ENCODE measurements around the gene JPH3. TPM values are rescaled to one million over a fixed set of nuclear protein-coding genes. Genes with fewer than 3 reads are reported as not detected.

JPH3 gene
- polyA plus RNA-seq, 1 donor (not counting 4 experiments of a cell fraction or from before 2014, with no cell fraction given): not detected

DNA sequence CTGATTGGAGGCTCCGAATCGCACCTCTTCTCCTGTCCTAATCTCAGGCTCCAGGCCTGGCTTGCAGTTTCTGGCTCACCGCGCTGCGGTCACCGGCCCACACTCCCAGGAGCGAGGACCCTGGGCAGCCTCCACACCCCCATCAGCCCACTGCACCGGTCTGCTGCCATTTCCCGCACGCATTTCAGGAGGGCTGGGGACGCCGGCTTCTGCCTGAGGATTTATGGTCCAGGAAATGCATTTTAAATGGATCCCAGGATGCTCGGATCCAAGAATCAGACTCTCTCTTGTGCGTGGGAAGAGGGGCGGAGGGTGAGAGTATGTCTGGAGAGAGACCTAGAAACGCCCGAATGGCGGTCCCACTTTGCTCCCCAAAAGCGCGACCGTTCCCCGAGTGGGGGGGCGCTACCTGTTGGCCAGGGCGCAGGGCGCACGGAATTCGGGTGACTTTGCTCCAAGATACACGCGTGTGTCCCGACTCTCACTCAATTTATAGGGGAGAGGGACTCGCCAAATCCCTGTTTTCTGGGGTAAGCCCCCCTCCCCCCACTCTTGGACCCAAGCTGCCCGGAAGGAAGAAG lies 817 bp upstream of the JPH3 start:
- Histone ChIP-seq H3K79me2 (ENCODE audit: control insufficient read depth, insufficient read depth, low read length) (no peaks in the 10 kb centered on the region), H3K9ac (ENCODE audit: control insufficient read depth, extremely low read depth, insufficient read depth, low read length) (no peak overlapping the region), H3K9me3 (ENCODE audit: control insufficient read depth, low read depth, low read length) (no peaks in the 10 kb centered on the region), H3K27me3 (ENCODE audit: control insufficient read depth, extremely low read depth, insufficient read depth, low read length) (peaks cover 72% of the 10 kb centered on the region), H3K4me3 (ENCODE audit: control insufficient read depth in 2 of 3, extremely low read depth in 1 of 3, insufficient read depth in 2 of 3, low read depth in 1 of 3, low read length in 3 of 3) (no peak overlapping the region), H3K36me3 (ENCODE audit: control insufficient read depth in 2 of 2, extremely low read depth in 1 of 2, insufficient read depth in 2 of 2, low read length in 2 of 2) (no peaks in the 10 kb centered on the region), H3K4me2 (ENCODE audit: control insufficient read depth, extremely low read depth, insufficient read depth, low read depth, low read length) (no peak overlapping the region), H3K9me1 (ENCODE audit: control insufficient read depth, extremely low read depth, insufficient read depth, low read length) (no peaks in the 10 kb centered on the region), H2AFZ (ENCODE audit: control insufficient read depth, low read length) (no peak overlapping the region), H3K27ac (ENCODE audit: control insufficient read depth, insufficient read depth, low read length) (no peak overlapping the region), H3K4me1 (ENCODE audit: control insufficient read depth, extremely low read depth, insufficient read depth, low read length) (no peaks in the 10 kb centered on the region), H4K20me1 (ENCODE audit: control insufficient read depth, extremely low read depth, insufficient read depth, low read length) (no peaks in the 10 kb centered on the region)
- dilution Hi-C loops (cut with MboI; ENCODE audit: extremely low pct_ligation_motif_present, low sequenced_read_pairs): no loop called here
- FAIRE-seq: no peak
- DNase-seq (ENCODE audit: low read depth, low spot score): no peak
- peak; percentile 69 for TF ChIP-seq EZH2 (IDR thresholded peaks at IDR 0.05; ENCODE audit: low read length)
- TF ChIP-seq, protein P1, sequence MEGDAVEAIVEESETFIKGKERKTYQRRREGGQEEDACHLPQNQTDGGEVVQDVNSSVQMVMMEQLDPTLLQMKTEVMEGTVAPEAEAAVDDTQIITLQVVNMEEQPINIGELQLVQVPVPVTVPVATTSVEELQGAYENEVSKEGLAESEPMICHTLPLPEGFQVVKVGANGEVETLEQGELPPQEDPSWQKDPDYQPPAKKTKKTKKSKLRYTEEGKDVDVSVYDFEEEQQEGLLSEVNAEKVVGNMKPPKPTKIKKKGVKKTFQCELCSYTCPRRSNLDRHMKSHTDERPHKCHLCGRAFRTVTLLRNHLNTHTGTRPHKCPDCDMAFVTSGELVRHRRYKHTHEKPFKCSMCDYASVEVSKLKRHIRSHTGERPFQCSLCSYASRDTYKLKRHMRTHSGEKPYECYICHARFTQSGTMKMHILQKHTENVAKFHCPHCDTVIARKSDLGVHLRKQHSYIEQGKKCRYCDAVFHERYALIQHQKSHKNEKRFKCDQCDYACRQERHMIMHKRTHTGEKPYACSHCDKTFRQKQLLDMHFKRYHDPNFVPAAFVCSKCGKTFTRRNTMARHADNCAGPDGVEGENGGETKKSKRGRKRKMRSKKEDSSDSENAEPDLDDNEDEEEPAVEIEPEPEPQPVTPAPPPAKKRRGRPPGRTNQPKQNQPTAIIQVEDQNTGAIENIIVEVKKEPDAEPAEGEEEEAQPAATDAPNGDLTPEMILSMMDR (optimal IDR thresholded peaks at IDR 0.05 in 1 of 3, IDR thresholded peaks at IDR 0.05 in 1 of 3, conservative IDR thresholded peaks at IDR 0.05 in 1 of 3; ENCODE audit: extremely low read depth in 1 of 3, insufficient read depth in 2 of 3, low read length in 3 of 3): no peak

DNA sequence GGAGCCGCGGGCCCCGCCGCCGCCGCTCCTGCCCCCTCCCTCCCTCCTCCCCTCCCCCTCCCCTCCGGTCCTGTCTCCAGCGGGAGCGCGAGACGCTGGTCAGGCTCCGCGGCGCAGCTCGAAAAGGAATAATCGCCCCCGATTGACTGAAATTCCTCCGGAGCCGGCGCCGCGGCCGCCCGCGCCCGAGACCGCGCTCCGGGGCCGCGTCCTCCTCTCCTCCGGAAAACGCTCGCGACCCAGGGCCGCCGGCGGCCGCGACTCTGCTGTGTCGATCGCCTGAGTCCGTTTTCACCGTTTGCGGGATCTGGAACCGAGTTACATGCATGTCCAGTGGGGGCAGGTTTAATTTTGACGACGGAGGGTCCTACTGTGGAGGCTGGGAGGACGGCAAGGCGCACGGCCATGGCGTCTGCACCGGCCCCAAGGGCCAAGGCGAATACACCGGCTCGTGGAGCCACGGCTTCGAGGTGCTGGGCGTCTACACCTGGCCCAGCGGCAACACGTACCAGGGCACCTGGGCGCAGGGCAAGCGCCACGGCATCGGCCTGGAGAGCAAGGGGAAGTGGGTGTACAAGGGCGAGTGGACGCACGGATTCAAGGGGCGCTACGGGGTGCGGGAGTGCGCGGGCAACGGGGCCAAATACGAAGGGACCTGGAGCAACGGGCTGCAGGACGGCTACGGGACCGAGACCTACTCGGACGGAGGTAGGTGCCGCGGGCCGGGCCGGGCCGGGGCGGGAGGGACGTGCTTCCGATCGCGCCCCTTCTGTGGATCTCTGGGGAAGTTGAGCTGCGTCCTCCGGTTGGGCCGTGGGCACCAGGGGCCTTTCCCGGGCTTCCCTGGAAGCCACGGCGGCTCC lies 744 bp downstream of the JPH3 start:
- no peaks in the 10 kb centered on the region for H3K36me3 ChIP-seq (ENCODE audit: control insufficient read depth in 2 of 2, extremely low read depth in 1 of 2, insufficient read depth in 2 of 2, low read length in 2 of 2)
- H3K4me3 ChIP-seq (ENCODE audit: control insufficient read depth in 2 of 3, extremely low read depth in 1 of 3, insufficient read depth in 2 of 3, low read depth in 1 of 3, low read length in 3 of 3): no peak overlapping the region
- H3K79me2 ChIP-seq (ENCODE audit: control insufficient read depth, insufficient read depth, low read length): no peaks in the 10 kb centered on the region
- no peak overlapping the region for H3K4me2 ChIP-seq (ENCODE audit: control insufficient read depth, extremely low read depth, insufficient read depth, low read depth, low read length)
- H4K20me1 ChIP-seq (ENCODE audit: control insufficient read depth, extremely low read depth, insufficient read depth, low read length): no peaks in the 10 kb centered on the region
- no peaks in the 10 kb centered on the region for H3K4me1 ChIP-seq (ENCODE audit: control insufficient read depth, extremely low read depth, insufficient read depth, low read length)
- peak; percentile 100 for TF ChIP-seq EZH2 (IDR thresholded peaks at IDR 0.05; ENCODE audit: low read length)
- TF ChIP-seq, protein P1 (optimal IDR thresholded peaks at IDR 0.05 in 1 of 3, IDR thresholded peaks at IDR 0.05 in 1 of 3, conservative IDR thresholded peaks at IDR 0.05 in 1 of 3; ENCODE audit: extremely low read depth in 1 of 3, insufficient read depth in 2 of 3, low read length in 3 of 3): no peak
- no peak overlapping the region for H3K27ac ChIP-seq (ENCODE audit: control insufficient read depth, insufficient read depth, low read length)
- H3K9me1 ChIP-seq (ENCODE audit: control insufficient read depth, extremely low read depth, insufficient read depth, low read length): no peaks in the 10 kb centered on the region
- dilution Hi-C loops (cut with MboI; ENCODE audit: extremely low pct_ligation_motif_present, low sequenced_read_pairs): no loop called here
- no peak overlapping the region for H2AFZ ChIP-seq (ENCODE audit: control insufficient read depth, low read length)
- no peak overlapping the region for H3K9ac ChIP-seq (ENCODE audit: control insufficient read depth, extremely low read depth, insufficient read depth, low read length)
- DNase-seq (ENCODE audit: low read depth, low spot score): no peak
- peaks cover 85% of the 10 kb centered on the region for H3K27me3 ChIP-seq (ENCODE audit: control insufficient read depth, extremely low read depth, insufficient read depth, low read length)
- no peak for FAIRE-seq
- no peaks in the 10 kb centered on the region for H3K9me3 ChIP-seq (ENCODE audit: control insufficient read depth, low read depth, low read length)
